IMR-90 (cell line): ENCODE data around the gene TGFBR1. TPM values are rescaled to one million over a fixed set of nuclear protein-coding genes. Genes with fewer than 3 reads are reported as not detected.
A peak's percentile ranks its signal among the peaks of the same experiment; 100 is the strongest.

Experiments
- ATAC-seq: fragments of 200-7000 bp; cut with Tn5 transposase; 2 replicates; pipeline ENCODE4 v1.9.1; 2020; ENCODE audit warnings: low read depth, mild to moderate bottlenecking, moderate library complexity
- BruUV-seq: library from RNA; stranded (reverse); fragments of 400-500 nt; replicated peaks from 2 replicates; lab custom pipeline; 2021; lab: Mats Ljungman, UMichigan
- CTCF ChIA-PET: fragments of 300-600 bp; formaldehyde crosslinking; extraction: SDS; loops from one replicate; lab custom pipeline; 2021; ENCODE audit warnings: antibody characterized with exemption; lab: Yijun Ruan, JAX
- POLR2A ChIA-PET: fragments of 300-600 bp; sonication (Branson Sonifier 250); formaldehyde crosslinking; loops from one replicate; lab custom pipeline; 2022; ENCODE audit warnings: antibody characterized with exemption; ENCODE audit not compliant: unreplicated experiment; lab: Charles Lee
- DNase-seq: peaks from one replicate; pipeline ENCODE4 v3.0.0; 2013
- H2AFZ ChIP-seq: replicated peaks from 2 replicates; pipeline ENCODE3; 2013; ENCODE audit warnings: low read length, mild to moderate bottlenecking; ENCODE audit not compliant: poor library complexity
- H2AK5ac ChIP-seq: 2 replicates; pipeline ENCODE4 v1.6.1; 2013; ENCODE audit warnings: low read depth, low read length, inconsistent platforms
- H2AK9ac ChIP-seq: replicated peaks from 2 replicates; pipeline ENCODE3; 2013; ENCODE audit warnings: mild to moderate bottlenecking, low read depth, low read length, moderate library complexity; ENCODE audit not compliant: poor library complexity
- H2BK120ac ChIP-seq: 2 replicates; pipeline ENCODE4 v1.6.1; 2013; ENCODE audit warnings: low read depth, low read length, inconsistent platforms
- H2BK15ac ChIP-seq: 3 replicates; pipeline ENCODE4 v1.6.1; 2013; ENCODE audit warnings: low read depth, low read length, inconsistent platforms
- H2BK20ac ChIP-seq: 2 replicates; pipeline ENCODE4 v1.6.1; 2013; ENCODE audit warnings: low read depth, mild to moderate bottlenecking, inconsistent platforms, low read length, moderate library complexity
- H2BK5ac ChIP-seq: 2 replicates; pipeline ENCODE4 v1.6.1; 2013; ENCODE audit warnings: mild to moderate bottlenecking, low read depth, low read length, inconsistent platforms; ENCODE audit not compliant: poor library complexity, severe bottlenecking
- H3K14ac ChIP-seq: replicated peaks from 2 replicates; pipeline ENCODE4 v1.6.1; 2013; ENCODE audit warnings: low read depth, low read length, inconsistent platforms
- H3K18ac ChIP-seq: 2 replicates; pipeline ENCODE4 v1.6.1; 2013; ENCODE audit warnings: low read depth, low read length, control low read depth
- H3K23ac ChIP-seq: 2 replicates; pipeline ENCODE4 v1.6.1; 2013; ENCODE audit warnings: low read depth, low read length, inconsistent platforms
- H3K27ac ChIP-seq: 2 replicates; pipeline ENCODE4 v1.5.1; 2013; ENCODE audit warnings: mild to moderate bottlenecking, control low read depth, low read length; ENCODE audit not compliant: insufficient read depth
- H3K27me3 ChIP-seq: 2 replicates; pipeline ENCODE4 v1.6.1; 2013; ENCODE audit warnings: low read length; ENCODE audit not compliant: control insufficient read depth, insufficient read depth
- H3K36me3 ChIP-seq: 2 replicates; pipeline ENCODE4 v1.6.1; 2013; ENCODE audit warnings: low read length, mixed read lengths; ENCODE audit not compliant: control insufficient read depth, insufficient read depth
- H3K4ac ChIP-seq: 2 replicates; pipeline ENCODE4 v1.6.1; 2013; ENCODE audit warnings: low read depth, low read length, inconsistent platforms
- H3K4me1 ChIP-seq: 2 replicates; pipeline ENCODE4 v1.6.1; 2013; ENCODE audit warnings: low read length, mixed read lengths; ENCODE audit not compliant: control insufficient read depth, insufficient read depth
- H3K4me2 ChIP-seq: 2 replicates; pipeline ENCODE4 v1.6.1; 2013; ENCODE audit warnings: low read depth, mild to moderate bottlenecking, control low read depth, low read length, moderate library complexity
- H3K4me3 ChIP-seq: 2 replicates; pipeline ENCODE4 v1.5.1; 2013; ENCODE audit warnings: low read depth, mild to moderate bottlenecking, control low read depth, low read length, moderate library complexity; ENCODE audit not compliant: insufficient read depth
- H3K56ac ChIP-seq: 2 replicates; pipeline ENCODE4 v1.6.1; 2013; ENCODE audit warnings: low read length, inconsistent platforms; ENCODE audit not compliant: insufficient read depth; ENCODE audit errors: extremely low read depth
- H3K79me1 ChIP-seq, 2 experiments: 2 replicates each; pipeline ENCODE4 v1.6.1; 2013; ENCODE audit warnings: low read length in 2 of 2, inconsistent platforms in 1 of 2, low read depth in 1 of 2
- H3K9ac ChIP-seq: 2 replicates; pipeline ENCODE4 v1.6.1; 2013; ENCODE audit warnings: low read depth, low read length, control low read depth
- H3K9me1 ChIP-seq: 2 replicates; pipeline ENCODE4 v1.6.1; 2013; ENCODE audit warnings: low read length, inconsistent platforms; ENCODE audit not compliant: insufficient read depth
- H3K9me3 ChIP-seq: 2 replicates; pipeline ENCODE4 v1.6.1; 2013; ENCODE audit warnings: low read length; ENCODE audit not compliant: control insufficient read depth, insufficient read depth
- H4K20me1 ChIP-seq: 2 replicates; pipeline ENCODE4 v1.6.1; 2013; ENCODE audit warnings: low read length, inconsistent platforms; ENCODE audit not compliant: insufficient read depth
- H4K5ac ChIP-seq: 2 replicates; pipeline ENCODE4 v1.6.1; 2013; ENCODE audit warnings: mild to moderate bottlenecking, low read depth, low read length, control low read depth
- H4K8ac ChIP-seq, 2 experiments: 2 replicates each; pipeline ENCODE4 v1.6.1; 2013; ENCODE audit warnings: low read depth in 2 of 2, low read length in 2 of 2, control low read depth in 1 of 2, inconsistent platforms in 1 of 2
- H4K91ac ChIP-seq: 2 replicates; pipeline ENCODE4 v1.6.1; 2013; ENCODE audit warnings: low read depth, low read length, inconsistent platforms; ENCODE audit not compliant: insufficient read depth
- CEBPB ChIP-seq: IDR thresholded peaks from 2 replicates; pipeline ENCODE4 v1.6.1; 2012; ENCODE audit warnings: low read depth, low read length, improper control_type of control experiment
- CHD1 ChIP-seq: IDR thresholded peaks from 2 replicates; pipeline ENCODE4 v1.6.1; 2012; ENCODE audit warnings: low read depth, low read length, improper control_type of control experiment
- FOS ChIP-seq: fragments of 150-350 bp; IDR thresholded peaks from 2 replicates; pipeline ENCODE4 v1.6.1; 2016; ENCODE audit warnings: low read depth, low read length
- MAFK ChIP-seq: IDR thresholded peaks from 2 replicates; pipeline ENCODE4 v1.6.1; 2012; ENCODE audit warnings: low read depth, low read length, improper control_type of control experiment
- NFE2L2 ChIP-seq: fragments of 150-350 bp; IDR thresholded peaks from 2 replicates; pipeline ENCODE4 v1.6.1; 2016; ENCODE audit warnings: low read depth, mild to moderate bottlenecking, low read length
- RAD21 ChIP-seq: IDR thresholded peaks from 2 replicates; pipeline ENCODE4 v1.6.1; 2012; ENCODE audit warnings: low read length, improper control_type of control experiment
- RCOR1 ChIP-seq: IDR thresholded peaks from 2 replicates; pipeline ENCODE4 v1.6.1; 2012; ENCODE audit warnings: mild to moderate bottlenecking, low read length, improper control_type of control experiment; ENCODE audit not compliant: insufficient replicate concordance
- RFX5 ChIP-seq: IDR thresholded peaks from 2 replicates; pipeline ENCODE4 v1.8.0; 2012; ENCODE audit warnings: low read depth, mild to moderate bottlenecking, low read length, moderate library complexity
- WGBS, 2 experiments: methylation state at CpG; one replicate each; pipeline versions ENCODE4 v1.1.5 to v1.1.7; 2013; ENCODE audit warnings: missing lambda C conversion rate in 2 of 2; ENCODE audit not compliant: insufficient read length in 1 of 2; ENCODE audit errors: extremely low coverage in 2 of 2; 5-methylcytosine and 5-hydroxymethylcytosine counted together
- dilution Hi-C: fragments of 300-500 bp; cut with HindIII; formaldehyde crosslinking; loops from one replicate; pipeline ENCODE4 v1.14.3; 2018; ENCODE audit warnings: low sequenced_read_pairs; ENCODE audit not compliant: unreplicated experiment
- in situ Hi-C: fragments of 300-500 bp; cut with MboI; formaldehyde crosslinking; loops from 3 replicates; pipeline ENCODE4 v1.14.3; 2019; ENCODE audit warnings: low sequenced_read_pairs, inconsistent platforms, mixed read lengths
- intact Hi-C: fragments of 100-400 bp; cut with micrococcal nuclease; formaldehyde crosslinking; loops from 2 replicates; pipeline ENCODE4 v1.10.0; 2022
- polyA plus RNA-seq, 3 experiments: library from polyadenylated mRNA; depleted of rRNA; stranded (reverse); fragments of >200 nt; gene quantifications; 2 replicates each; pipeline ENCODE4 v1.2.3, GENCODE V29; 2012; ENCODE audit warnings: low replicate concordance in 1 of 3
- total RNA-seq: library from RNA; depleted of rRNA; stranded (reverse); fragments of >200 nt; gene quantifications from 2 replicates; pipeline ENCODE4 v1.2.3, GENCODE V29; 2012
- TF ChIP-seq, protein P1 (sequence below): fragments of 150-350 bp; IDR thresholded peaks from 2 replicates; pipeline ENCODE4 v1.6.1; 2016; ENCODE audit warnings: low read depth, mild to moderate bottlenecking, low read length, moderate library complexity, borderline replicate concordance

Gene TGFBR1
- total and polyA plus RNA-seq, 2 of the 4 experiments (the other 2 are of a cell fraction) = 15.1 to 75.3 TPM

DNA sequence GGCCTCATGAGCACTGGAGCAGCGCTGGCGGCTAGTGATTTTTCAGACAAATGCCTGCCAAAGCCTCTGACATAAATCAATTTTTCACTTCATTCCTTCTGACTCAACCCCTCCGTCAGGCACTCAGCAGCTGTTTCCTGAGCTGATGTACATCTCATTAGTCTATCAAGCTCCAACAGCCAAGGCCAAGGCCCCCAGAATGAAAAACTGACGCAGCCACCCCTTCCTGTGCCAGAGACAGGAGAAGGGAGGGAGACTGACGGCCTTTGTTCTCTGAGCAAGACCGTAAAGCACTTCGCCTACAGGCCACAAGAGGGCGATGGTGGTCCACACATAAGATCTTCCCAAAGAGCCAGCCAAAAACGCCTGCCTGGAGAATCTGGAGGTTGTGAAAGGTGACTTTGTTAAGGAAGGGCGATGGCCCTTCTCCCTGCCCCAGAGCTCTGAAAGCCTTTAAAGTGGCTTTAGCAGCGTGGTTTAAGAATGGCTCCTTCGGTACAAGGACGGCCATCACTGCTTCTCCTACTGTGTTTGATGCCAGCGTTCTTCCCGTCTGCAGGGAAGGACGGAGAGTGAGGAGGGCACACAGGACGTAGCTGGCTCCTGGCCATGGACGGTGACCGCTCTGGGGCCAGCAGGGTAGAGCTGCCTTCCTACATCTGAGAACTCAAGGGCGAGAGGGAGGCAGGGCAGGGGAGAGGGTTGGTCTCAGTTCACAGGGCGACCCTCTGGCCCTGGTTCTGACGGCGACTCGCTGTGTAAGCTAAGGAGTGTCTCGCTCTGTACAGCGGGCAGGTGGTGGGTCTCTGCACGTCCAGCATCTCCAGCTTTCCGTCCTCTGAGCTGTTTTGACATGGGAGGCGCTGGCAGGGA, 79.8 kb downstream of the TGFBR1 start (continued):
- TF ChIP-seq, protein P1, sequence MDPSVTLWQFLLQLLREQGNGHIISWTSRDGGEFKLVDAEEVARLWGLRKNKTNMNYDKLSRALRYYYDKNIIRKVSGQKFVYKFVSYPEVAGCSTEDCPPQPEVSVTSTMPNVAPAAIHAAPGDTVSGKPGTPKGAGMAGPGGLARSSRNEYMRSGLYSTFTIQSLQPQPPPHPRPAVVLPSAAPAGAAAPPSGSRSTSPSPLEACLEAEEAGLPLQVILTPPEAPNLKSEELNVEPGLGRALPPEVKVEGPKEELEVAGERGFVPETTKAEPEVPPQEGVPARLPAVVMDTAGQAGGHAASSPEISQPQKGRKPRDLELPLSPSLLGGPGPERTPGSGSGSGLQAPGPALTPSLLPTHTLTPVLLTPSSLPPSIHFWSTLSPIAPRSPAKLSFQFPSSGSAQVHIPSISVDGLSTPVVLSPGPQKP = no peak

DNA sequence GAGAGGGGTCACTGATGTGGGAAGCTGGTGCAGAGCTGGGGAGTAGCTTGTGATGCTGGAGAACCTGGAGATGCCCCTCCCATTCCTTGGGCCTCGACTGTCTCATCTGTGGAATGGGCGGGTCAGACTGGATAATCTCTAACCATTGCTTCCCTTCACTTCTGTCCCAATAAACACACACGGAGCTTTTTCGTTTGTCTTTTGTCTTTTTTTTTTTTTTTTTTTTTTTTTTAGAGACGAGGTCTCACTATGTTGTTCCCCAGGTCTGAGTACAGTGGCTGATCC, 80.4 kb downstream of the TGFBR1 start:
- H3K14ac ChIP-seq = no peak overlapping the region
- H4K5ac ChIP-seq = no peak overlapping the region; the same call in 1 of the 2 replicates
- no peak overlapping the region for H3K27ac ChIP-seq
- no peak overlapping the region for H4K8ac ChIP-seq
- no peak overlapping the region for H2AK9ac ChIP-seq
- no peak overlapping the region for H3K9ac ChIP-seq
- H3K56ac ChIP-seq = no peak overlapping the region
- WGBS, 2 experiments = no CpG with 5 or more reads among the region's 5 CpGs
- H3K9me3 ChIP-seq = no peaks in the 10 kb centered on the region
- no peak overlapping the region for H4K91ac ChIP-seq
- no peak overlapping the region for H3K4me2 ChIP-seq
- peaks cover 9% of the 10 kb centered on the region for H3K4me1 ChIP-seq
- POLR2A ChIA-PET = no interaction called here
- no peak overlapping the region for H2BK5ac ChIP-seq
- H3K9me1 ChIP-seq = peaks cover 6% of the 10 kb centered on the region; the same call in 1 of the 2 replicates
- peaks cover 6% of the 10 kb centered on the region for H3K27me3 ChIP-seq
- ATAC-seq (no peak), DNase-seq (no peak)
- no TSS peak for BruUV-seq
- no peak overlapping the region for H2BK15ac ChIP-seq
- H2AFZ ChIP-seq = peak overlapping the region; percentile 88
- CTCF ChIA-PET = interaction anchor here (0.9 to 2.3 kb wide), 5 partner anchors 13 to 1138 kb away, joined by 3 to 12 read pairs (median 3); partner anchors contain the start of genes ALG2 and SEC61B
- intact Hi-C loops (loop anchor here (1.0 to 10.0 kb wide), 5 partner anchors 38 to 1410 kb away; partner anchors contain the start of genes MSANTD3 and SEC61B), dilution Hi-C loops (no loop called here), in situ Hi-C loops (loop anchor here (10.0 to 25.0 kb wide), 4 partner anchors 620 to 1402 kb away; partner anchors contain the start of gene CAVIN4)
- no peak overlapping the region for H2AK5ac ChIP-seq
- H3K4me3 ChIP-seq = no peak overlapping the region
- no peaks in the 10 kb centered on the region for H3K79me1 ChIP-seq
- no peak overlapping the region for H3K23ac ChIP-seq
- no peak overlapping the region; the same call in 1 of the 2 replicates for H3K18ac ChIP-seq
- H2BK20ac ChIP-seq = no peak overlapping the region
- no peaks in the 10 kb centered on the region for H4K20me1 ChIP-seq
- no peaks in the 10 kb centered on the region for H3K36me3 ChIP-seq
- TF ChIP-seq RCOR1 = no peak
- TF ChIP-seq CHD1 = no peak
- TF ChIP-seq, protein P1 = no peak
- TF ChIP-seq MAFK = no peak
- no peak for TF ChIP-seq RFX5
- no peak for TF ChIP-seq FOS
- no peak for TF ChIP-seq NFE2L2
- TF ChIP-seq CEBPB = no peak
- TF ChIP-seq RAD21 = no peak
- H3K4ac ChIP-seq = peak overlapping the region; percentile 64; the same call in 1 of the 2 replicates
- H2BK120ac ChIP-seq = no peak overlapping the region
